Cardiac fibroblast (primary cell): Measurements from ENCODE around the gene FBP1.

ENCODE experiments used
- DNase-seq, 2 donors: peaks; one replicate each; pipeline versions ENCODE4 v3.0.0 to v3.0.0-alpha.2; 2010; ENCODE audit warnings: low read depth in 2 of 2
- H3K4me3 ChIP-seq, 2 donors: replicated peaks in 1 of 2; 1 replicate in 1 of 2; 2 replicates in 1 of 2; pipeline ENCODE4 v1.5.1; 2011; ENCODE audit warnings: low read depth in 2 of 2, low read length in 2 of 2, mild to moderate bottlenecking in 2 of 2, moderate library complexity in 1 of 2
- CTCF ChIP-seq: IDR thresholded peaks from one replicate; pipeline ENCODE4 v1.5.1; 2011; ENCODE audit warnings: low read depth, mild to moderate bottlenecking, low read length, inconsistent platforms

FBP1 gene

GRCh38 chr9:94648185-94648584 is 8.9 kb upstream of the FBP1 start:
- no peak overlapping the region for H3K4me3 ChIP-seq
- no peak for DNase-seq
- TF ChIP-seq CTCF = no peak

GRCh38 chr9:94645901-94646300 is 6.6 kb upstream of the FBP1 start:
- H3K4me3 ChIP-seq = no peak overlapping the region
- no peak for TF ChIP-seq CTCF
- no peak for DNase-seq

- no peak for TF ChIP-seq CTCF
- peak in 1 of 2 donors; percentile 14 for DNase-seq
- no peak overlapping the region for H3K4me3 ChIP-seq
These were observed 5.2 kb upstream of the FBP1 start for GRCh38 chr9:94644543-94644942.

- no peak overlapping the region for H3K4me3 ChIP-seq
- no peak for DNase-seq
- no peak for TF ChIP-seq CTCF
These were observed 4.4 kb upstream of the FBP1 start for GRCh38 chr9:94643741-94644140.

GRCh38 chr9:94643176-94643575 is 3.9 kb upstream of the FBP1 start:
- H3K4me3 ChIP-seq = no peak overlapping the region
- TF ChIP-seq CTCF = no peak

GRCh38 chr9:94642501-94642900 is 3.2 kb upstream of the FBP1 start:
- H3K4me3 ChIP-seq = no peak overlapping the region
- DNase-seq = no peak
- no peak for TF ChIP-seq CTCF

More at GRCh38 chr9:94643176-94643575, 3.9 kb upstream of the FBP1 start:
- no peak for DNase-seq

- H3K4me3 ChIP-seq = no peak overlapping the region
- DNase-seq = no peak
- no peak for TF ChIP-seq CTCF
These were observed 670 bp upstream of the FBP1 start for GRCh38 chr9:94639999-94640376.
